HL-60 (cell line): Measurements from ENCODE around the gene ACTA2.

Source experiments
- POLR2AphosphoS5 ChIP-seq: IDR thresholded peaks from 2 replicates; pipeline ENCODE4 v1.6.1; 2012; ENCODE audit warnings: low read depth
- REST ChIP-seq: IDR thresholded peaks from 2 replicates; pipeline ENCODE4 v1.6.1; 2012; ENCODE audit warnings: low read depth; ENCODE audit not compliant: insufficient replicate concordance
- TF ChIP-seq, protein P1 (sequence below): IDR thresholded peaks from one replicate; pipeline ENCODE4 v1.5.1; 2011; ENCODE audit warnings: low read length, control low read depth, inconsistent platforms; ENCODE audit not compliant: insufficient read depth

DNA sequence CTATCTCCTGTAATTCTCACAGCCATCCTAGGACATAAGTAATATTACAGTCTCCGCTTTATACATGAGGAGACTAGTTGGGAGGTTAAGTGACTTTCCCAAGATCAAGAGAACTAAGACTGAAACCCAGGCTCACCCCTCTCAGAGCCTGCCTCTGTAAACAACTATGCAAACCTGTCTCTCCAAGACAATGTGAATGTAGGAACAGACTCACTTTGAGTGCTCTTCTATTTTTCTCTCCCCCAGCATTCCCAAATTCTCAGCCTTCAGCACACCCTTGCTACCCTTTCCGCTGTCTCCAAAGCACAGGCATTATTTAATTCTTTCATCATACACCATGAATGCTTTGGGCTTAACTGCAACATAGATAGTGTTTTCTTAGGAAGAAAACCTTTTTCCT, 13.6 kb downstream of the ACTA2 start:
- TF ChIP-seq, protein P1, sequence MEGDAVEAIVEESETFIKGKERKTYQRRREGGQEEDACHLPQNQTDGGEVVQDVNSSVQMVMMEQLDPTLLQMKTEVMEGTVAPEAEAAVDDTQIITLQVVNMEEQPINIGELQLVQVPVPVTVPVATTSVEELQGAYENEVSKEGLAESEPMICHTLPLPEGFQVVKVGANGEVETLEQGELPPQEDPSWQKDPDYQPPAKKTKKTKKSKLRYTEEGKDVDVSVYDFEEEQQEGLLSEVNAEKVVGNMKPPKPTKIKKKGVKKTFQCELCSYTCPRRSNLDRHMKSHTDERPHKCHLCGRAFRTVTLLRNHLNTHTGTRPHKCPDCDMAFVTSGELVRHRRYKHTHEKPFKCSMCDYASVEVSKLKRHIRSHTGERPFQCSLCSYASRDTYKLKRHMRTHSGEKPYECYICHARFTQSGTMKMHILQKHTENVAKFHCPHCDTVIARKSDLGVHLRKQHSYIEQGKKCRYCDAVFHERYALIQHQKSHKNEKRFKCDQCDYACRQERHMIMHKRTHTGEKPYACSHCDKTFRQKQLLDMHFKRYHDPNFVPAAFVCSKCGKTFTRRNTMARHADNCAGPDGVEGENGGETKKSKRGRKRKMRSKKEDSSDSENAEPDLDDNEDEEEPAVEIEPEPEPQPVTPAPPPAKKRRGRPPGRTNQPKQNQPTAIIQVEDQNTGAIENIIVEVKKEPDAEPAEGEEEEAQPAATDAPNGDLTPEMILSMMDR: no peak
- TF ChIP-seq POLR2AphosphoS5: no peak
- no peak for TF ChIP-seq REST
